SW 1271 (cell line): ENCODE data around the gene METTL17.

Experiments
- DNase-seq, 2 experiments: peaks; one replicate each; lab custom pipeline; 2025; lab: John Stamatoyannopoulos, UW

Gene METTL17

GRCh38 chr14:21043387-21043973 lies 53.7 kb downstream of the METTL17 start:
- DNase-seq: no peak

- no peak for DNase-seq
Observed at GRCh38 chr14:21043974-21044618, 54.3 kb downstream of the METTL17 start.
